ENCODE results near the gene ACAP3. TPM values are rescaled to one million over a fixed set of nuclear protein-coding genes. Genes with fewer than 3 reads are reported as not detected.

Gene ACAP3
- total RNA-seq, 3 donors from 2014 or later, result 42.1 to 76.9 (median 44.8) TPM

GRCh38 chr1:1300352-1300739 is 7.4 kb downstream of the ACAP3 start:
- Histone ChIP-seq H3K4me1 (ENCODE audit: low read depth) (peaks cover 9% of the 10 kb centered on the region), H3K4me3 (no peak overlapping the region), H3K9me3 (no peaks in the 10 kb centered on the region), H3K36me3 (ENCODE audit: low read depth) (no peaks in the 10 kb centered on the region)
- no peak for DNase-seq
- no peak for ATAC-seq
- TF ChIP-seq, protein P1, sequence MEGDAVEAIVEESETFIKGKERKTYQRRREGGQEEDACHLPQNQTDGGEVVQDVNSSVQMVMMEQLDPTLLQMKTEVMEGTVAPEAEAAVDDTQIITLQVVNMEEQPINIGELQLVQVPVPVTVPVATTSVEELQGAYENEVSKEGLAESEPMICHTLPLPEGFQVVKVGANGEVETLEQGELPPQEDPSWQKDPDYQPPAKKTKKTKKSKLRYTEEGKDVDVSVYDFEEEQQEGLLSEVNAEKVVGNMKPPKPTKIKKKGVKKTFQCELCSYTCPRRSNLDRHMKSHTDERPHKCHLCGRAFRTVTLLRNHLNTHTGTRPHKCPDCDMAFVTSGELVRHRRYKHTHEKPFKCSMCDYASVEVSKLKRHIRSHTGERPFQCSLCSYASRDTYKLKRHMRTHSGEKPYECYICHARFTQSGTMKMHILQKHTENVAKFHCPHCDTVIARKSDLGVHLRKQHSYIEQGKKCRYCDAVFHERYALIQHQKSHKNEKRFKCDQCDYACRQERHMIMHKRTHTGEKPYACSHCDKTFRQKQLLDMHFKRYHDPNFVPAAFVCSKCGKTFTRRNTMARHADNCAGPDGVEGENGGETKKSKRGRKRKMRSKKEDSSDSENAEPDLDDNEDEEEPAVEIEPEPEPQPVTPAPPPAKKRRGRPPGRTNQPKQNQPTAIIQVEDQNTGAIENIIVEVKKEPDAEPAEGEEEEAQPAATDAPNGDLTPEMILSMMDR (IDR thresholded peaks at IDR 0.05), result no peak
- intact Hi-C loops (cut with DNase I, micrococcal nuclease), result no loop called here

GRCh38 chr1:1299686-1300351 is 7.9 kb downstream of the ACAP3 start:
- DNase-seq, result no peak
- TF ChIP-seq, protein P1 (IDR thresholded peaks at IDR 0.05), result no peak
- intact Hi-C loops (cut with DNase I, micrococcal nuclease), result loop anchor here in 1 of 2 donors (5.0 kb wide), 1 partner anchor 178 kb away; no protein-coding TSS in a partner anchor

DNA sequence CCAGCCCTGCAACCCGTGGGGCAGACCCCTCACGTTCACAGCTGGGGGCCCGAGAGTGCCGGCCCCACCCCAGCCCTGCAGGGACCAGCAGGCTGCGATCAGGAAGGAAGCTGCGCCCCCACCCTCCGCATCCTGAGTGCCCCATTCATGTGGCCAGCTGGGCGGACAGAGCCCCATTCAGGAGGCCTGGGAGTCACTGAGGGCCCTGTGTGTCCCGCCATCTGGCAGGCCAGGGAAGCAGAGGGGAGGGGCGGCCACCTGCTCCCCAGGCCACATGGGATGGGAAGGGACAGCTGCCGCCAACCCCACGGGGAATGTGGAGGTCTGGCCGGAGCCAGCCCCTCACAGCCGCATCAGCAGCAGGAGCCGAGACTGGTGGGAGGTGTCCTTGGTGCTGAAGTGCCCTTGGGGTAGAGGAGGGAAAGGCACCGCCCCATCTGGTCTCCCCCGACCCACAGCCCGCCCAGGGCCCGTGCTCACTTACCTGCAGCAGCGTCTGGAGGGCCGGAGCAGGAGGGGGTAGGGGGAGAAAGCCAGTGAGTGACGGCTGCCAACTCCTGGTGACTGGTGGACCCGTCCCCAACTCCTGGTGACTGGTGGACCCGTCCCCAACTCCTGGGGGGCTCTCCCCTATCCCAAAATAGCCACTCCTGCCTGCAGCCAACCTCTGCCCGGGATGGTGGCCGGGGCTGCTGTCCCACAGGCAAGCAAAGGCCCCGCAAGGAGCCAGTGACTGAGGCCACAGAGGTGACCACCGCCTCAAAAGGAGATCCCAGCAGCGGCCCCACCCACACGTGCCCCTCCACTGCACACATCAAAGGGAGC is 8.7 kb downstream of the ACAP3 start:
- ATAC-seq (no peak), DNase-seq (no peak)
- H3K9me3 ChIP-seq, result no peaks in the 10 kb centered on the region
- H3K4me1 ChIP-seq (ENCODE audit: low read depth), result no peaks in the 10 kb centered on the region
- intact Hi-C loops (cut with DNase I, micrococcal nuclease), result loop anchor here in 1 of 2 donors (5.0 kb wide), 1 partner anchor 177 kb away; no protein-coding TSS in a partner anchor
- H3K4me3 ChIP-seq, result no peak overlapping the region
- H3K36me3 ChIP-seq (ENCODE audit: low read depth), result no peaks in the 10 kb centered on the region
- TF ChIP-seq, protein P1 (IDR thresholded peaks at IDR 0.05), result no peak

More at GRCh38 chr1:1299686-1300351, 7.9 kb downstream of the ACAP3 start:
- Histone ChIP-seq H3K9me3 (no peaks in the 10 kb centered on the region), H3K36me3 (ENCODE audit: low read depth) (no peaks in the 10 kb centered on the region), H3K4me3 (no peak overlapping the region), H3K4me1 (ENCODE audit: low read depth) (peaks cover 4% of the 10 kb centered on the region)
- ATAC-seq, result peak; percentile 13

GRCh38 chr1:1297802-1298424 is 9.8 kb downstream of the ACAP3 start:
- intact Hi-C loops (cut with DNase I, micrococcal nuclease), result loop anchor here in 1 of 2 donors (5.0 kb wide), 1 partner anchor 176 kb away; no protein-coding TSS in a partner anchor
- DNase-seq (no peak), ATAC-seq (no peak)
- Histone ChIP-seq H3K4me3 (no peak overlapping the region), H3K4me1 (ENCODE audit: low read depth) (no peaks in the 10 kb centered on the region), H3K9me3 (no peaks in the 10 kb centered on the region), H3K36me3 (ENCODE audit: low read depth) (no peaks in the 10 kb centered on the region)
- TF ChIP-seq, protein P1 (IDR thresholded peaks at IDR 0.05), result no peak

Measured in mucosa of descending colon (tissue), 3 donors.